ENCODE measurements around the gene C16orf74.
A peak's percentile ranks its signal among the peaks of the same experiment; 100 is the strongest.

The C16orf74 gene

GRCh38 chr16:85752511-85753420 lies 1.9 kb upstream of the C16orf74 start:
- TF ChIP-seq CTCF (IDR thresholded peaks at IDR 0.05; ENCODE audit: low read depth, low read length), result peak; percentile 73
- no peak for TF ChIP-seq POLR2A (IDR thresholded peaks at IDR 0.05; ENCODE audit: extremely low read depth, insufficient read length)
- peak; percentile 42; the same call in 1 of the 2 replicates for TF ChIP-seq MYC (IDR thresholded peaks at IDR 0.05; ENCODE audit: low read depth, low read length)
- no peak for TF ChIP-seq MAX (IDR thresholded peaks at IDR 0.05; ENCODE audit: low read depth, low read length)
- peak overlapping the region; percentile 2 for H3K4me3 ChIP-seq (ENCODE audit: low read depth, low read length)
- peak; percentile 93 for DNase-seq (ENCODE audit: low read depth)

DNA sequence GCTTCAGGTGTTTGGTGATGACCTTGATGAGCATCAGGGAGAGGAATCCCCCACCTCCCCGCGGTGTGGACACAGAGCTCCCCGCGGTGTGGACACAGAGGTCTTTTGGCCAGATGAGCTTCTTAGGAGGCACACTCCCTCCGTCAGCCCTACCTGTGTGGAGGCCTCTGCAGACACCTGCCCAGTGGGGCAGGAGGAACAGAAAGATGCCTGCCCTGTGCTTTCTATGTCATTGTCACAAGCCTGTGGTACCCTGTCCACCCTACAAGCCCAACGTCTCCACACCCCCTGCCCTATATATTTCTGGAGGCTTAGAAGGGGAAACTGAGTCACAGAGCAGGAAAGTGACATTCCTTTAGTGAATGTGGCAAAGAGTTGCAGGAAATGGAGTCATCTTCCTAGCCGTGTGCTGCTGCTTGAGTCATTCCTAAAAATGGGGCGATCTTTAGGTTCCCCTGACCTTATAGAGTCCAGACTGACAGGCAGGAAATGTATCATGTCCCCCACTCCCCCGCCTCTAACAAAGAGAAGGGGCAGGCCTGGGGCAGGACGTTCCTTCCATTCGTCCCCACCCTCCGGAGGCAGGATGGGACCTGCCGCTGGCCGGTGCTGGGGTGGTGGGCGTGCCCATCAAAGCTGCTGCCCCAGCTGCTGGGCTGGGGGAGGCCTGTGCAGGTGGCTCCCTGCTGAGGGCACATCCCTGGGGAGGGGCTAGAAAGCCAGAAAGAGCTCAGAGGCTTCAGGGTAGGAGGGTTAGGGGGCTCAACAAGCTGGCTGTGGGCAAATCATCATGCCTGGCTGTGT lies 1.0 kb upstream of the C16orf74 start:
- TF ChIP-seq MAX (IDR thresholded peaks at IDR 0.05; ENCODE audit: low read depth, low read length) (0 out of 2 replicates have a peak, but pooled peaks have one; percentile 44), POLR2A (IDR thresholded peaks at IDR 0.05; ENCODE audit: extremely low read depth, insufficient read length) (no peak)
- DNase-seq (ENCODE audit: low read depth), result peak; percentile 87
- H3K4me3 ChIP-seq (ENCODE audit: low read depth, low read length), result peak overlapping the region; percentile 53

- peak overlapping the region; percentile 64 for H3K4me3 ChIP-seq (ENCODE audit: low read depth, low read length)
- DNase-seq (ENCODE audit: low read depth), result peak; percentile 89
- peak; percentile 2 for TF ChIP-seq CTCF (IDR thresholded peaks at IDR 0.05; ENCODE audit: low read depth, low read length)
- TF ChIP-seq POLR2A (IDR thresholded peaks at IDR 0.05; ENCODE audit: extremely low read depth, insufficient read length), result peak; percentile 37
- TF ChIP-seq MYC (IDR thresholded peaks at IDR 0.05; ENCODE audit: low read depth, low read length), result peak; percentile 66; the same call in 1 of the 2 replicates
- peak; percentile 36; the same call in 1 of the 2 replicates for TF ChIP-seq MAX (IDR thresholded peaks at IDR 0.05; ENCODE audit: low read depth, low read length)
These were observed 610 bp downstream of the C16orf74 start for GRCh38 chr16:85750146-85750826.

DNA sequence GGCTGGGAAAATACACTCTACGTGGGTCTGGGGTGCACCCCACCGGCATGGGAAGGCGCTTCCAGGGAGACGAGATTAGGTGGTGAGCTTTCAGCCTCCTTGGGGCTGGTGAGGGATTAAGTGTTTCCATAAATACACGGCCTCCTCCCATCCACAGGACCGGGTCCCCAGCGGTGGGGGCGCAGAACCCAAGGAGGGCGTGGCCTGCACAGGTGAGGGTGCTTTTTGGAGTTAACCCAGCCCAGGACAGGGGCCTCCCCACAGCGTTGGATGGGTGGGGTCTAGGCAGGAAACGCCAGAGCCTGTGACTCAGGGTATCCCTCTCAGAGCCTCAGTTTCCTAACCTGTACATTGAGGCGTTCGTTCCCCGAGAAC lies 1.1 kb downstream of the C16orf74 start:
- no peak for DNase-seq (ENCODE audit: low read depth)
- H3K4me3 ChIP-seq (ENCODE audit: low read depth, low read length), result peak overlapping the region; percentile 64
- TF ChIP-seq MYC (IDR thresholded peaks at IDR 0.05; ENCODE audit: low read depth, low read length) (no peak), MAX (IDR thresholded peaks at IDR 0.05; ENCODE audit: low read depth, low read length) (no peak), CTCF (IDR thresholded peaks at IDR 0.05; ENCODE audit: low read depth, low read length) (no peak), POLR2A (IDR thresholded peaks at IDR 0.05; ENCODE audit: extremely low read depth, insufficient read length) (no peak)

DNA sequence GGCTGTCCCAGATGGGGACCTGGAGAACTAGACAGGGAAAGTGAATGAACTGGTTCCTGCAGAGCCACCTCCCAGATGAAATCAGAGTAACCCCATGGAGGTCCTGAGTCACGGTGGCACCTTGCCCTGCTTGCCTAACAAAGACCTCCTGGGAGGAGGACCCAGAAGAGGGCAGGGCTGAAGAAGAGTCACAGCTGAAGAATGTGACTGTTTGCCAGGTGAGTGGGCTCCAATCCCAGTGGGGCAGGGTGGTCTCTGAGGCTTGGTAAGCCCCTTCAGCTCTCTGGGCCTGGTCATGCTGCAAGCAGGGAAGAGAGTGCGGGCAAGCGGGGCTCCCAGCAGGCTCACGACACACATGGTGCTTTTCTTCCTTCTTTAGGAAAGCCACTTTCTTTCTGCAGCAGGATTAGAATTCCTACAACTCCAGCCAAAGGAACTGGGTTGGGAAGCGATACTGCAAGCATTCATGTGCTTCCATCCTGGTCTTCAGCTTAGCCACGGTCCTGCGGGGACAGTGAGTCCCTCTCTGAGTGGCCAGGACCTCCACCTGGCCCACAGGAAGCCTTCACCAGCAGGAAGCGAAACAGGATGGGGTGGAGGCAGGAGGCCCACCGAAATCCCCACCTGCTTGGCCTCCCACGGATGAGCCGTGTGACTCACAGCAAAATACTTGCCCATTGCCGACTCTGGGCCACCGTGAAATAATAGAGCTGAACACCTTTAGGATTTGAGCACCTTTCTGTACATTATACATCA lies 4.3 kb downstream of the C16orf74 start:
- no peak overlapping the region for H3K4me3 ChIP-seq (ENCODE audit: low read depth, low read length)

More for the DNA sequence above, 4.3 kb downstream of the C16orf74 start:
- TF ChIP-seq MYC (IDR thresholded peaks at IDR 0.05; ENCODE audit: low read depth, low read length) (no peak), CTCF (IDR thresholded peaks at IDR 0.05; ENCODE audit: low read depth, low read length) (no peak), POLR2A (IDR thresholded peaks at IDR 0.05; ENCODE audit: extremely low read depth, insufficient read length) (no peak), MAX (IDR thresholded peaks at IDR 0.05; ENCODE audit: low read depth, low read length) (no peak)
- no peak for DNase-seq (ENCODE audit: low read depth)

Data from NB4 (cell line).